ENCODE measurements around the gene BTBD9. TPM values are rescaled to one million over a fixed set of nuclear protein-coding genes. Genes with fewer than 3 reads are reported as not detected.

The BTBD9 gene
- total RNA-seq, 2 experiments from 2014 or later, result 11.0 to 13.8 TPM

GRCh38 chr6:38192487-38192886, 447.2 kb downstream of the BTBD9 start:
- no peak overlapping the region for H3K4me3 Mint-ChIP-seq
- no peaks in the 10 kb centered on the region for H3K4me1 Mint-ChIP-seq
- ATAC-seq, result no peak
- no peaks in the 10 kb centered on the region for H3K9me3 Mint-ChIP-seq (ENCODE audit: low read depth)
- no peak overlapping the region for H3K27ac Mint-ChIP-seq
- no peaks in the 10 kb centered on the region for H3K27me3 Mint-ChIP-seq
- peak; percentile 31 for DNase-seq
- CTCF ChIA-PET, result no interaction called here
- no peaks in the 10 kb centered on the region for H3K36me3 Mint-ChIP-seq

DNA sequence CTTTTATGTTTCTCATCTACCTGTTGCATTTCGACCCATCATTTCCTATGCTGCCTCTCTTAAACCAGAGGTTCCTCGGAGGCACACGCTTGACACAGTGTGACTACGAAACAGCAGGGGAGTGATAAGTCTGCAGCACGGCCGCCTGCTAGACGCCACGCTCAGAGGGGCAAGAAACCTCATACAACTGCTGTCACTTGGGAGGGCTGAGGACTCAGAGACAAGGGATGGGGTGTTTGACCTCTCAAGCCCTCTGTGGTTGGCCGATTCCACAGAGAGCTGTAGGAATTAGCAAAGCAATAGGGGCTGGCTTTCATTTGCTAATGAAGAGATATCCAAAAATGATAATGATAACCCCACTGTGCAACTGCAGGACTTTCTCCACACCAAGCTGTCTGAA, 447.7 kb downstream of the BTBD9 start:
- no peak overlapping the region for H3K4me3 Mint-ChIP-seq
- H3K27me3 Mint-ChIP-seq, result no peaks in the 10 kb centered on the region
- DNase-seq, result peak; percentile 22

GRCh38 chr6:38191418-38191817, 448.3 kb downstream of the BTBD9 start:
- Mint-ChIP-seq H3K4me1 (no peaks in the 10 kb centered on the region), H3K27me3 (no peaks in the 10 kb centered on the region), H3K4me3 (no peak overlapping the region), H3K9me3 (ENCODE audit: low read depth) (no peaks in the 10 kb centered on the region), H3K36me3 (no peaks in the 10 kb centered on the region), H3K27ac (no peak overlapping the region)
- no peak for ATAC-seq
- CTCF ChIA-PET, result no interaction called here
- peak; percentile 29 for DNase-seq

More for the DNA sequence above, 447.7 kb downstream of the BTBD9 start:
- H3K36me3 Mint-ChIP-seq, result no peaks in the 10 kb centered on the region
- H3K27ac Mint-ChIP-seq, result no peak overlapping the region
- ATAC-seq, result no peak
- CTCF ChIA-PET, result no interaction called here
- no peaks in the 10 kb centered on the region for H3K4me1 Mint-ChIP-seq
- no peaks in the 10 kb centered on the region for H3K9me3 Mint-ChIP-seq (ENCODE audit: low read depth)

- no peaks in the 10 kb centered on the region for H3K9me3 Mint-ChIP-seq (ENCODE audit: low read depth)
- H3K27me3 Mint-ChIP-seq, result no peaks in the 10 kb centered on the region
- CTCF ChIA-PET, result no interaction called here
- H3K4me3 Mint-ChIP-seq, result no peak overlapping the region
- no peaks in the 10 kb centered on the region for H3K4me1 Mint-ChIP-seq
- no peaks in the 10 kb centered on the region for H3K36me3 Mint-ChIP-seq
- no peak overlapping the region for H3K27ac Mint-ChIP-seq
- ATAC-seq, result no peak
- peak; percentile 37 for DNase-seq
These were observed 450.9 kb downstream of the BTBD9 start for GRCh38 chr6:38188677-38189335.

GRCh38 chr6:38187811-38188590, 451.7 kb downstream of the BTBD9 start:
- no peaks in the 10 kb centered on the region for H3K36me3 Mint-ChIP-seq
- ATAC-seq (no peak), DNase-seq (peak; percentile 12)
- no peak overlapping the region for H3K27ac Mint-ChIP-seq
- no peaks in the 10 kb centered on the region for H3K27me3 Mint-ChIP-seq
- CTCF ChIA-PET, result no interaction called here
- no peaks in the 10 kb centered on the region for H3K9me3 Mint-ChIP-seq (ENCODE audit: low read depth)
- no peaks in the 10 kb centered on the region for H3K4me1 Mint-ChIP-seq
- no peak overlapping the region for H3K4me3 Mint-ChIP-seq

GRCh38 chr6:38187325-38187724, 452.4 kb downstream of the BTBD9 start:
- no peaks in the 10 kb centered on the region for H3K9me3 Mint-ChIP-seq (ENCODE audit: low read depth)
- H3K27me3 Mint-ChIP-seq, result no peaks in the 10 kb centered on the region
- H3K4me1 Mint-ChIP-seq, result no peaks in the 10 kb centered on the region
- no peak overlapping the region for H3K27ac Mint-ChIP-seq
- no peak overlapping the region for H3K4me3 Mint-ChIP-seq
- DNase-seq, result peak; percentile 31
- no peak for ATAC-seq
- CTCF ChIA-PET, result interaction anchor here (0.6 kb wide), 1 partner anchor 285 kb away, joined by 3 read pairs; no protein-coding TSS in a partner anchor
- no peaks in the 10 kb centered on the region for H3K36me3 Mint-ChIP-seq

- Mint-ChIP-seq H3K9me3 (ENCODE audit: low read depth) (no peaks in the 10 kb centered on the region), H3K36me3 (no peaks in the 10 kb centered on the region), H3K4me1 (no peaks in the 10 kb centered on the region), H3K4me3 (no peak overlapping the region), H3K27me3 (no peaks in the 10 kb centered on the region), H3K27ac (no peak overlapping the region)
- no peak for ATAC-seq
- DNase-seq, result peak; percentile 31
- CTCF ChIA-PET, result no interaction called here
These were observed 454.0 kb downstream of the BTBD9 start for GRCh38 chr6:38185752-38186151.

DNA sequence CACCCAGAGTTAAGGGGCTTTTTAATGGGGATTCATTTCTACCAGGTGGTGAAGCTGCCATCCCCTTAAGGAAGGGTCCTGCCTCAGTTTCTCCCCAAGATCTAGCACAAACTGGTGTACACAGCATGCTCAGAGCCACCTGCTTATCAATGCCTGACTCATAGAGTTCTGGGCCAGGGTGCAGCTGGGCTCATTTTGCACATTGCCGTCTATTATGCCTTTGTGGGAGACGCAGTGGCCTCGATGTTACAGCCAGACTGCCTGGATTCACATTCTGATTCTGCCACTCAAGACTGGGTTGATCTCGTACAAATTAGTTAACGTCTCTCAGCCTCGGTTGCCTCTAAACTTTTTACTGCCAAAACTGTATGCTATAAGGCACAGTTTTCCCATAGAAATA, 454.5 kb downstream of the BTBD9 start:
- Mint-ChIP-seq H3K9me3 (ENCODE audit: low read depth) (no peaks in the 10 kb centered on the region), H3K4me3 (no peak overlapping the region), H3K36me3 (no peaks in the 10 kb centered on the region), H3K27me3 (no peaks in the 10 kb centered on the region), H3K4me1 (no peaks in the 10 kb centered on the region), H3K27ac (no peak overlapping the region)
- ATAC-seq, result no peak
- CTCF ChIA-PET, result no interaction called here
- DNase-seq, result no peak

GRCh38 chr6:38184585-38185080, 455.1 kb downstream of the BTBD9 start:
- H3K27ac Mint-ChIP-seq, result no peak overlapping the region
- no peaks in the 10 kb centered on the region for H3K27me3 Mint-ChIP-seq
- H3K4me3 Mint-ChIP-seq, result no peak overlapping the region
- no peak for ATAC-seq
- no peaks in the 10 kb centered on the region for H3K36me3 Mint-ChIP-seq
- no peaks in the 10 kb centered on the region for H3K9me3 Mint-ChIP-seq (ENCODE audit: low read depth)
- H3K4me1 Mint-ChIP-seq, result no peaks in the 10 kb centered on the region
- CTCF ChIA-PET, result no interaction called here
- peak; percentile 21 for DNase-seq

GRCh38 chr6:38183856-38184584, 455.7 kb downstream of the BTBD9 start:
- no peaks in the 10 kb centered on the region for H3K4me1 Mint-ChIP-seq
- H3K27ac Mint-ChIP-seq, result no peak overlapping the region
- H3K27me3 Mint-ChIP-seq, result no peaks in the 10 kb centered on the region
- no peak for ATAC-seq
- peak; percentile 33 for DNase-seq
- no peaks in the 10 kb centered on the region for H3K9me3 Mint-ChIP-seq (ENCODE audit: low read depth)
- CTCF ChIA-PET, result no interaction called here
- H3K4me3 Mint-ChIP-seq, result no peak overlapping the region
- H3K36me3 Mint-ChIP-seq, result no peaks in the 10 kb centered on the region

DNA sequence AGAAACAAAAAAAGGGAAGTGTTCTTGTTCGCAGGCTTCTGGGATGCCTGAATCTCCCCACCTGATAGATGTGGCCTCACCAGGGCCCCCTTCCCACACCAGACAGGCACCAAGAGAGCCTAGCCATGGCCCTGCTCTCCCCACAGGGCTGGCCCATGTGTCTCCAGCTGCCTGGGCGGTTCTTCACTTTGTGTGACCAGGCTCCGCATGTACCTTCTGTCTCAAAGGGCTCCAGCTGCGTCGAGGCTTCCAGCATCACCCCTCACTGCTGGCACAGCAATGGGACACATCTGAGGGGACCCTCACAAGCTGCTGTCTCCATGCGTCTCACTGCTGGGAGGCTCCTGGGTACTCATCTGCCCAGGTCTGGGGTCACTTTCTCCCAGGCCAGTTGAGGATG, 457.3 kb downstream of the BTBD9 start:
- no peak overlapping the region for H3K27ac Mint-ChIP-seq
- no peaks in the 10 kb centered on the region for H3K4me1 Mint-ChIP-seq
- no peaks in the 10 kb centered on the region for H3K9me3 Mint-ChIP-seq (ENCODE audit: low read depth)
- no peaks in the 10 kb centered on the region for H3K36me3 Mint-ChIP-seq
- DNase-seq, result peak; percentile 29
- no peaks in the 10 kb centered on the region for H3K27me3 Mint-ChIP-seq
- CTCF ChIA-PET, result no interaction called here
- no peak for ATAC-seq
- H3K4me3 Mint-ChIP-seq, result no peak overlapping the region

- Mint-ChIP-seq H3K4me3 (no peak overlapping the region), H3K36me3 (no peaks in the 10 kb centered on the region)
- CTCF ChIA-PET, result no interaction called here
These were observed 459.1 kb downstream of the BTBD9 start for GRCh38 chr6:38180586-38180985.

GRCh38 chr6:38179794-38180430, 459.8 kb downstream of the BTBD9 start:
- no peak overlapping the region for H3K27ac Mint-ChIP-seq
- CTCF ChIA-PET, result no interaction called here
- H3K9me3 Mint-ChIP-seq (ENCODE audit: low read depth), result no peaks in the 10 kb centered on the region
- DNase-seq (peak; percentile 31), ATAC-seq (no peak)
- H3K27me3 Mint-ChIP-seq, result no peaks in the 10 kb centered on the region
- H3K4me1 Mint-ChIP-seq, result no peaks in the 10 kb centered on the region
- no peaks in the 10 kb centered on the region for H3K36me3 Mint-ChIP-seq
- no peak overlapping the region for H3K4me3 Mint-ChIP-seq

More at GRCh38 chr6:38180586-38180985, 459.1 kb downstream of the BTBD9 start:
- Mint-ChIP-seq H3K9me3 (ENCODE audit: low read depth) (no peaks in the 10 kb centered on the region), H3K27ac (no peak overlapping the region), H3K27me3 (no peaks in the 10 kb centered on the region), H3K4me1 (no peaks in the 10 kb centered on the region)
- no peak for ATAC-seq
- peak; percentile 35 for DNase-seq

Measured in activated CD8-positive, alpha-beta memory T cell treated with anti-CD3 and anti-CD28 coated beads, Interleukin-2, amount 10 ng/mL, durations not matched to agents 7 days and 5 days (primary cell).